ENCODE measurements around the gene RABEP2.

RABEP2 gene

DNA sequence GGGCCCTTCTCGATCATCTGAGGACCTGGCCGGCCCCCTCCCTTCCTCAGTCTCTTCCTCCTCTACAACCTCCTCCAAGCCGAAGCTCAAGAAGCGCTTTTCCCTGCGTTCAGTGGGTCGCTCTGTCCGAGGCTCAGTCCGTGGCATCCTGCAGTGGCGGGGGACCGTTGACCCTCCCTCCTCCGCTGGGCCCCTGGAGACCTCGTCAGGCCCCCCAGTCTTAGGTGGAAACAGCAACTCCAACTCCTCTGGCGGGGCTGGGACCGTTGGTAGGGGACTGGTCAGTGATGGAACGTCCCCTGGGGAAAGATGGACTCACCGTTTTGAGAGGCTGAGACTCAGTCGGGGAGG, 58.6 kb downstream of the RABEP2 start:
- no peak for DNase-seq (ENCODE audit: low read depth)
- TF ChIP-seq, protein P1, sequence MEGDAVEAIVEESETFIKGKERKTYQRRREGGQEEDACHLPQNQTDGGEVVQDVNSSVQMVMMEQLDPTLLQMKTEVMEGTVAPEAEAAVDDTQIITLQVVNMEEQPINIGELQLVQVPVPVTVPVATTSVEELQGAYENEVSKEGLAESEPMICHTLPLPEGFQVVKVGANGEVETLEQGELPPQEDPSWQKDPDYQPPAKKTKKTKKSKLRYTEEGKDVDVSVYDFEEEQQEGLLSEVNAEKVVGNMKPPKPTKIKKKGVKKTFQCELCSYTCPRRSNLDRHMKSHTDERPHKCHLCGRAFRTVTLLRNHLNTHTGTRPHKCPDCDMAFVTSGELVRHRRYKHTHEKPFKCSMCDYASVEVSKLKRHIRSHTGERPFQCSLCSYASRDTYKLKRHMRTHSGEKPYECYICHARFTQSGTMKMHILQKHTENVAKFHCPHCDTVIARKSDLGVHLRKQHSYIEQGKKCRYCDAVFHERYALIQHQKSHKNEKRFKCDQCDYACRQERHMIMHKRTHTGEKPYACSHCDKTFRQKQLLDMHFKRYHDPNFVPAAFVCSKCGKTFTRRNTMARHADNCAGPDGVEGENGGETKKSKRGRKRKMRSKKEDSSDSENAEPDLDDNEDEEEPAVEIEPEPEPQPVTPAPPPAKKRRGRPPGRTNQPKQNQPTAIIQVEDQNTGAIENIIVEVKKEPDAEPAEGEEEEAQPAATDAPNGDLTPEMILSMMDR (IDR thresholded peaks at IDR 0.05; ENCODE audit: insufficient read depth, low read depth, low read length, missing control alignments) = no peak
- H3K4me3 ChIP-seq (ENCODE audit: low read depth, low read length) = no peak overlapping the region

GRCh38 chr16:28865722-28866453, 59.1 kb downstream of the RABEP2 start:
- TF ChIP-seq, protein P1 (IDR thresholded peaks at IDR 0.05; ENCODE audit: insufficient read depth, low read depth, low read length, missing control alignments) = no peak

DNA sequence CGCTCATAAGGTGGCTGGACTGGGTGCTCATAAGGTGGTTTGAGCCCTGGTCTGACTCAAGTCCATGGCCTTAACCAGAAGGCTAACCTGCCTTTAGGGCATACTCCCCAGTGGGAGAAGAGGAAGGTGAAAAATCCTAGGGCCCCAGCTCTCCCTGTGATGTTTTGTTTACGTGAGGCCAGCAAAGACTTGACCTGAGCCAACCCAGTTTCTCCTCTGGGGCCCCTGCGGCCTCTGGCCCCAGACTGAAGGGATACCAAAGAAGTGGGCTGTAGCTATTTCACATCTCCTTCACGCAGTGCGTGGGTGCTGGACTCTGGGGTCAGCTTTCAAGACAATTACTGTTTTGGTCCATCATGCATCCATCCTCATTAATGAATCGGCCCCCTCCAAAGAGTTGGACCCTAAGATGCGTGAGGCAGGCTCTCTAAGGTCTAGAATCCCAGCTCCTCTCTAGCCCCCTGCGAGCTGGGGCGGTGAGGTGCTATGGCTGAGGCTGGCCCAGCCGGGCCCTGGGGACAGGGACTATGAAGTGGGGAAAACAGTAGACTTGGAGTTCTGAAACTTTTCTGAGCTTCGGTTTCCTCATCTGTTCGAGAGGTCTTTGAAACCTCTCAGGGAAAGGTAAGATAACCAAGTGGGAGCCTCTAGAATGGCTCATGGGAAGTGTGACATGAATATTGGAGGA, 59.9 kb downstream of the RABEP2 start:
- no peak for DNase-seq (ENCODE audit: low read depth)

More at GRCh38 chr16:28865722-28866453, 59.1 kb downstream of the RABEP2 start:
- no peak for DNase-seq (ENCODE audit: low read depth)
- no peak overlapping the region for H3K4me3 ChIP-seq (ENCODE audit: low read depth, low read length)

DNA sequence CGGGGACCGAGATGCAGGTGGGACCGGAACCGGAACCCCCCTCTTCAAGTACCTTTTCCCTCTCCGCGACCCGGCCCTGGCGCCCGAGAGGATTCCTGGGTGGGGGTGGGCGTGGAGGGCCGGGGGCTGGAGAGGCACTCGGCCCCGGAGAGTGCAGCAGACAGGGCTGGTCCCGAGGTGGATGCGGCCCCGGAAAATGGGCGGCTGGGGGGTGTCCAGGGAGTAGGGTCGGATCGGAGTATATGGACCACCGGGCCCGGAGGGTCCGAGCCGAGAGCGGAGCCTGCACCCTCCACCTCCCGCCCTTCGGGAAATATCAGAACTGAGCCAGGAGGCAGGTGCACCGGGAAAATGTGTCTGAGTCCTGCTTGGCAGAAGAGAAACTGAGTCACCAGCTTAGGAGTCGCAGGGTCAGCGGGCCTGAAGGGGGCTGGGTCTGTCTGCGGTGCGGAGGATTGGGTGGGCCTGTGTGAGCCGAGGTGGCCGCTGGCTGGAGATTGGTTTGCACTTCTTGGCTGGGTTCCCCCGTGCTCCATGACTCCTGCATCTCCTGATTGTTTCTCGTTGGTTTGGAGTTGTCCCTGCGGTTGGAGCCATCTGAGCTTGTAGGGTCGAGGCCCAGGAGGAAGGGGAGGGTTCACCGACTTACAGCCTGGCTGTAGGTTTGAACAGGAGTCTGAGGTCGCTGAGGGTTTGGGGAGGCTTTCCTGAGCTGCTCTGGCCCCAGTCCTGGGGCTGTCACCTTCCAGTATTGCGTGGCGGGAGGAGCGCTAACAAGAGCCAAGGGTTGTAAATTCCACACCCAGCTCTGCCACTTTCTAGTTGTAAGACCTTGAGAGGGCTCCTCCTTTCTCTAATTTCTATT, 60.9 kb downstream of the RABEP2 start:
- TF ChIP-seq, protein P1 (IDR thresholded peaks at IDR 0.05; ENCODE audit: insufficient read depth, low read depth, low read length, missing control alignments) = no peak
- no peak for DNase-seq (ENCODE audit: low read depth)

More for the DNA sequence above, 59.9 kb downstream of the RABEP2 start:
- TF ChIP-seq, protein P1 (IDR thresholded peaks at IDR 0.05; ENCODE audit: insufficient read depth, low read depth, low read length, missing control alignments) = no peak
- H3K4me3 ChIP-seq (ENCODE audit: low read depth, low read length) = no peak overlapping the region

GRCh38 chr16:28859326-28859725, 65.7 kb downstream of the RABEP2 start:
- DNase-seq (ENCODE audit: low read depth) = no peak
- H3K4me3 ChIP-seq (ENCODE audit: low read depth, low read length) = no peak overlapping the region
- TF ChIP-seq, protein P1 (IDR thresholded peaks at IDR 0.05; ENCODE audit: insufficient read depth, low read depth, low read length, missing control alignments) = no peak

More for the DNA sequence above, 60.9 kb downstream of the RABEP2 start:
- H3K4me3 ChIP-seq (ENCODE audit: low read depth, low read length) = peak overlapping the region; percentile 61

GRCh38 chr16:28858421-28858820, 66.6 kb downstream of the RABEP2 start:
- no peak for DNase-seq (ENCODE audit: low read depth)
- TF ChIP-seq, protein P1 (IDR thresholded peaks at IDR 0.05; ENCODE audit: insufficient read depth, low read depth, low read length, missing control alignments) = no peak
- H3K4me3 ChIP-seq (ENCODE audit: low read depth, low read length) = no peak overlapping the region
